GM12801 (cell line): Measurements from ENCODE around the gene NECAP2.

ENCODE experiments used
- TF ChIP-seq, protein P1 (sequence below): IDR thresholded peaks from one replicate; pipeline ENCODE4 v1.5.1; 2011; ENCODE audit warnings: control low read depth; ENCODE audit not compliant: insufficient read length; ENCODE audit errors: extremely low read depth

The NECAP2 gene

DNA sequence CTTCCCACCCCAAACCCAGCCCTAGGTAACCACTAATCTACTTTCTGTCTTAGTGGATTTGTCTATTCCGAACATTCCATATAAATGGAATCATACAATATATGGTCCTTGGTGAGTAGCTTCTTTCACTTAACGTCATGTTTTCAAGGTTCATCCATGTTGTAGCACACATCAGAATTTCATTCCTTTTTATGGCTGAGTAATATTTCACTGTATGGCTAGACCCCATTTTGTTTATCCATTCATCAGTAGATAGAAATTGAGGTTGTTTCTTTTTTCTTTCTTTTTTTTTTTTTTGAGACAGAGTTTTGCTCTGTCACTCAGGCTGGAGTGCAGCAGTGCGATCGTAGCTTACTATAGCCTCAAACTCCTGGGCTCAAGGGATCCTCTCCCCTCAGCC lies 6.5 kb upstream of the NECAP2 start:
- TF ChIP-seq, protein P1, sequence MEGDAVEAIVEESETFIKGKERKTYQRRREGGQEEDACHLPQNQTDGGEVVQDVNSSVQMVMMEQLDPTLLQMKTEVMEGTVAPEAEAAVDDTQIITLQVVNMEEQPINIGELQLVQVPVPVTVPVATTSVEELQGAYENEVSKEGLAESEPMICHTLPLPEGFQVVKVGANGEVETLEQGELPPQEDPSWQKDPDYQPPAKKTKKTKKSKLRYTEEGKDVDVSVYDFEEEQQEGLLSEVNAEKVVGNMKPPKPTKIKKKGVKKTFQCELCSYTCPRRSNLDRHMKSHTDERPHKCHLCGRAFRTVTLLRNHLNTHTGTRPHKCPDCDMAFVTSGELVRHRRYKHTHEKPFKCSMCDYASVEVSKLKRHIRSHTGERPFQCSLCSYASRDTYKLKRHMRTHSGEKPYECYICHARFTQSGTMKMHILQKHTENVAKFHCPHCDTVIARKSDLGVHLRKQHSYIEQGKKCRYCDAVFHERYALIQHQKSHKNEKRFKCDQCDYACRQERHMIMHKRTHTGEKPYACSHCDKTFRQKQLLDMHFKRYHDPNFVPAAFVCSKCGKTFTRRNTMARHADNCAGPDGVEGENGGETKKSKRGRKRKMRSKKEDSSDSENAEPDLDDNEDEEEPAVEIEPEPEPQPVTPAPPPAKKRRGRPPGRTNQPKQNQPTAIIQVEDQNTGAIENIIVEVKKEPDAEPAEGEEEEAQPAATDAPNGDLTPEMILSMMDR, result no peak

DNA sequence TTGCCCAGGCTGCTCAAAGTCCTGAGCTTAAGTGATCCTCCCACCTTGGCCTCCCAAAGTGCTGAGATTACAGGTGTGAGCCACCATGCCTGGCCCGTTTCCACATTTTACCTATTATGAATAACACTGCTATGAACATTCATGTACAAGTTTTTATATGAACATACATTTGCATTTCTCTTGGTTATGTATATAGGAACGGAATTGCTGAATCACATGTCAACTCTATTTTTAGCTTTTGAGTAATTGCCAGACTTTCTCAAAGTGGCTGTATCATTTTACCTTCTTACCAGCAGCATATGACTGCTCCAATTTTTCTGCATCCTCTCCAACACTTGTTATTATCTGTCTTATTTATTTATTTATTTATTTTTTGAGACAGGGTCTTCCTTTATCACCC lies 6.0 kb upstream of the NECAP2 start:
- TF ChIP-seq, protein P1, result no peak

DNA sequence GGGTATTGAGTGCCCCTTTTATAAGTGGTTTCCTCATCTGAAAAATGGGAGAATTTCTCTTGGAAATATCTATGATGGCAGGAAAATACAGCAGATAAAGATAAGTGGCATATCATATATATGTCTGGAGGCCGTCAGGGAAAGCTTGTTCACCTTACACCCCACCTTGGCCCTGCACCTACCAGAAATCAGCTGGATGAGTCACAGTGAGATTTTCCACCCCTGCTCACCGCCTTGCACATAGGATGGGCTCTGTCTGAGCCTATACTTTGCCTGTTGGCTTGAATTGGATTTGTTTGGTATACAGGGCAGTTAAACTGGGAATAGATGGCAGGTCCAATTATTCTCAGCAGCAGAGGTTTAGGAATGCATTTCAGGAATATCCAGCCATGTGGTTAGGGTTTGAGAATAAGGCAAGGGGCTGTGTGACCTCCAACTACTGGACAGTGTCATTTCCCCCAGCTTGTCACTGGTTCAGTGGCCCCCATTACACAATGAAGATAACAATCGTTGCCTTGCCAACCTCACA lies 3.5 kb upstream of the NECAP2 start, which contains the start of gene SPATA21:
Gene SPATA21 (minus strand): TSS at position 479 of the 529 bp plus-strand sequence. CDS start 6,053 bp downstream, outside the sequence.
- TF ChIP-seq, protein P1, result no peak

DNA sequence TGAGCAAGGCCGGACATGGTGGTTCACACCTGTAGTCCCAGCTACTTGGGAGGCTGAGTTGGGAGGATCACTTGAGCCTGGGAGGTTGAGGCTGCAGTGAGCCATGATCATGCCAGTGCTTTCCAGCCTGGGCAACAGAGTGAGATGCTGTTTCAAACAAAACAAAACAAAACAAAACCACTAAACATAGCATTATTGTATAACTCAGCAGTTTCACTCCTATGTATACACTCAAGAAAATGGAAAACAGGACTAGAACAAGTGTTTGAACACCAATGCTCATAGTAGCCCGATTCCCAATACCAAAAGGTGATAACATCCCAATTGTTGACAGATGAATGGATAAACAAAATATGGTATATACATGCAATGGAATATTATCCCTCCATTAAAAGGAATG lies 2.0 kb upstream of the NECAP2 start:
- TF ChIP-seq, protein P1, result no peak

DNA sequence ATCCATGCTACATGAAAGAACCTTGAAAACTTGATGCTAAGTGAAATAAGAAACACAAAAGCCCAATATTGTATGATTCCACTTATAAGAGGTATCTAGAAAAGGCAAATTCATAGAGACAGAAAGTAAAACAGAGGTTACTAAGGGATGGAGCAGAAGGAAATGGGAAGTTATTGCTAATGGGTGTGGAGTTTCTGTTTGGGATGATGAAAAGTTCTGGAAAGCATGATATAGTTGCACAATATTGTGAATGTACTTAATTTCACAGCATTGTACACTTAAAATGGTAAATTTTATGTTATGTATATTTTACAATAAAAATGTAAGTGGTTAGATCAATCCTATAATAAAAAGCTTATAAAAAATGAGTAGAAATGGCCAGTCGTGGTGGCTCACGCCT lies 1.6 kb upstream of the NECAP2 start:
- TF ChIP-seq, protein P1, result no peak

DNA sequence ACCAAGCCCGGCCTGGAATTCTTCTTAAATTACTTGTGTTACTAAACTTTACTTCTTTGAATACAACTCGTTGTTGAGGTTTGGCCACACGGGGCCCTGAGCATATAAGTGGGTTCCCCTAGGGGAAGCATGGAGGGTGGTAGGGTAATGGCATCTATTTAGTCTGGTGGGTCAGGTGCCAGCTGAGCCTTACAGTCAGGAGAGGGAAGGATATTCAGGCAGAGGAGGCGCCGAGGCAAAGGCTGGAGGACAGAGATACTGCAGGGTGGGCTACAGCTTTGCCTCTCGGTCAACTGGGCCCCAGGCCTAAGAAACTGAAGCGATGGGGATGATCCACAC lies 424 bp upstream of the NECAP2 start:
- TF ChIP-seq, protein P1, result no peak

DNA sequence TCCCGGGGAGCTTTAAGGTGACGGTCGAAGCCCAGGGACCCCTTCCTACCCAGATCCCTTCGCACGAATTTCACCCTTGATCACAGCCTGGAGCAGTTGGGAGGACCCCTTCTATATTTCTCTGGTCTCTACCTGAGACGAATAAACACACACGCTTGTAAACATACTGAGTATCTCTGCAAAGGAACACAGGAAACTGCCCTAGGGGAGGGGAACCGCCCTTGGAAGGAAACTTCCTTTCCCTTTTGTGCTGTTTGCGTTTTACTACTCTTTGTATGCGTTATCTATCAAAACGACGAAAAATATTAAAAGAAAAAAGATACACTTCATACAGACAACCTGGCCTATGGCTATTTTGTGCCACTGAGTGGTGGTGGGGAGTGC lies 750 bp downstream of the NECAP2 start:
- TF ChIP-seq, protein P1, result no peak
